CD14-positive monocyte (primary cell): ENCODE results near the gene RAD54L. TPM values are rescaled to one million over a fixed set of nuclear protein-coding genes. Genes with fewer than 3 reads are reported as not detected.

Experiments
- DNase-seq, 3 donors: peaks; one replicate each; pipeline ENCODE4 v3.0.0-alpha.2; 2011 to 2022
- H2AFZ ChIP-seq: 2 replicates; pipeline ENCODE4 v1.6.0; 2012; ENCODE audit warnings: mild to moderate bottlenecking, low read depth, low read length, inconsistent platforms; ENCODE audit not compliant: insufficient read depth, poor library complexity, severe bottlenecking
- H3K27ac ChIP-seq, 2 donors: 1 replicate in 1 of 2; 2 replicates in 1 of 2; pipeline ENCODE4 v1.5.1; 2012 to 2013; ENCODE audit warnings: low read length in 2 of 2, control low read depth in 1 of 2, inconsistent platforms in 1 of 2, low read depth in 1 of 2, mild to moderate bottlenecking in 1 of 2
- H3K27me3 ChIP-seq, 2 donors: one replicate each; pipeline versions ENCODE4 v1.6.0 to v1.6.1; 2011 to 2013; ENCODE audit warnings: low read length in 2 of 2; ENCODE audit not compliant: control insufficient read depth in 2 of 2, insufficient read depth in 2 of 2
- H3K36me3 ChIP-seq, 2 donors: replicated peaks in 1 of 2; 1 replicate in 1 of 2; 2 replicates in 1 of 2; pipeline versions ENCODE4 v1.5.1 to v1.6.1; 2012 to 2013; ENCODE audit warnings: low read length in 2 of 2, control low read depth in 1 of 2, inconsistent platforms in 1 of 2, mild to moderate bottlenecking in 1 of 2; ENCODE audit not compliant: insufficient read depth in 2 of 2, control insufficient read depth in 1 of 2
- H3K4me1 ChIP-seq, 2 donors: 1 replicate in 1 of 2; 2 replicates in 1 of 2; pipeline versions ENCODE4 v1.5.1 to v1.6.1; 2012 to 2013; ENCODE audit warnings: low read length in 2 of 2, control low read depth in 1 of 2, inconsistent platforms in 1 of 2, mild to moderate bottlenecking in 1 of 2, moderate library complexity in 1 of 2; ENCODE audit not compliant: insufficient read depth in 2 of 2, control insufficient read depth in 1 of 2
- H3K4me2 ChIP-seq: replicated peaks from 2 replicates; pipeline ENCODE3; 2012; ENCODE audit warnings: low read length, moderate library complexity, mild to moderate bottlenecking; ENCODE audit not compliant: poor library complexity, severe bottlenecking; ENCODE audit errors: extremely low read depth
- H3K4me3 ChIP-seq, 3 experiments: fragments of 200-600 bp in 1 of 3; sonication (generic) in 1 of 3; replicated peaks in 1 of 3; 1 replicate in 2 of 3; 2 replicates in 1 of 3; pipeline ENCODE4 v1.5.1; 2011 to 2013; ENCODE audit warnings: low read length in 3 of 3, mild to moderate bottlenecking in 3 of 3, control low read depth in 2 of 3, low read depth in 2 of 3, inconsistent platforms in 1 of 3, moderate library complexity in 1 of 3
- H3K79me2 ChIP-seq: 2 replicates; pipeline ENCODE4 v1.6.0; 2012; ENCODE audit warnings: mild to moderate bottlenecking, control low read depth, inconsistent platforms, low read length, moderate library complexity; ENCODE audit not compliant: insufficient read depth
- H3K9ac ChIP-seq: 2 replicates; pipeline ENCODE4 v1.6.0; 2017; ENCODE audit warnings: low read length, mild to moderate bottlenecking; ENCODE audit not compliant: insufficient read depth, poor library complexity, severe bottlenecking
- H3K9me3 ChIP-seq, 2 donors: replicated peaks in 1 of 2; 1 replicate in 1 of 2; 2 replicates in 1 of 2; pipeline versions ENCODE4 v1.5.1 to v1.6.1; 2012 to 2013; ENCODE audit warnings: low read length in 2 of 2, control low read depth in 1 of 2; ENCODE audit not compliant: control insufficient read depth in 1 of 2, insufficient read depth in 1 of 2
- H4K20me1 ChIP-seq: 2 replicates; pipeline ENCODE4 v1.6.0; 2012; ENCODE audit warnings: mild to moderate bottlenecking, low read length, control low read depth, moderate library complexity; ENCODE audit not compliant: insufficient read depth
- H3K27ac Mint-ChIP-seq, 7 donors: one replicate each; pipeline ENCODE4 v1.8.0; 2020; ENCODE audit warnings: mild to moderate bottlenecking in 7 of 7, mixed read lengths in 7 of 7, moderate library complexity in 6 of 7, inconsistent platforms in 2 of 7
- H3K27me3 Mint-ChIP-seq, 3 donors: one replicate each; pipeline ENCODE4 v1.8.0; 2021 to 2022; ENCODE audit warnings: low read depth in 3 of 3, mild to moderate bottlenecking in 3 of 3, mixed read lengths in 3 of 3, moderate library complexity in 3 of 3, inconsistent platforms in 1 of 3
- H3K36me3 Mint-ChIP-seq, 2 donors: one replicate each; pipeline ENCODE4 v1.8.0; 2020; ENCODE audit warnings: mixed read lengths in 2 of 2, inconsistent platforms in 1 of 2, mild to moderate bottlenecking in 1 of 2
- H3K4me1 Mint-ChIP-seq: one replicate; pipeline ENCODE4 v1.8.0; 2020; ENCODE audit warnings: mild to moderate bottlenecking, mixed read lengths
- H3K4me3 Mint-ChIP-seq, 2 donors: one replicate each; pipeline ENCODE4 v1.8.0; 2020; ENCODE audit warnings: mild to moderate bottlenecking in 2 of 2, mixed read lengths in 2 of 2, moderate library complexity in 1 of 2
- H3K9me3 Mint-ChIP-seq, 7 donors: one replicate each; pipeline ENCODE4 v1.8.0; 2020 to 2022; ENCODE audit warnings: mixed read lengths in 7 of 7, mild to moderate bottlenecking in 6 of 7, moderate library complexity in 6 of 7, inconsistent platforms in 2 of 7
- CTCF ChIP-seq: fragments of 200-600 bp; IDR thresholded peaks from one replicate; pipeline ENCODE4 v1.8.0; 2022; ENCODE audit warnings: antibody characterized with exemption, mild to moderate bottlenecking
- WGBS: methylation state at CpG from one replicate; pipeline ENCODE4 v1.1.5; 2013; ENCODE audit warnings: missing lambda C conversion rate; ENCODE audit not compliant: insufficient coverage; 5-methylcytosine and 5-hydroxymethylcytosine counted together
- intact Hi-C, 2 donors: fragments of 100-400 bp; cut with micrococcal nuclease; formaldehyde crosslinking; loops; one replicate each; pipeline versions ENCODE4 v1.15.0 to v1.15.1; 2023
- polyA plus RNA-seq, 3 donors: library from polyadenylated mRNA; depleted of rRNA in 1 of 3; unstranded in 2 of 3; stranded (reverse) in 1 of 3; fragments of 300-500 nt in 2 of 3; fragments of >200 nt in 1 of 3; fragmentation: Illumina TruSeq in 2 of 3; gene quantifications; 1 replicate in 2 of 3; 2 replicates in 1 of 3; pipeline ENCODE4 v1.2.3, GENCODE V29; 2012 to 2021

RAD54L gene
- polyA plus RNA-seq, 3 donors: 0.13 TPM; not detected in 2

- peaks cover 0 to 3% (median 0%) of the 10 kb centered on the region in 3 donors for H3K27me3 Mint-ChIP-seq
- Histone ChIP-seq H4K20me1 (no peaks in the 10 kb centered on the region), H3K4me3 (no peak overlapping the region), H3K4me1 (no peaks in the 10 kb centered on the region), H3K79me2 (no peaks in the 10 kb centered on the region), H3K9ac (no peak overlapping the region), H2AFZ (no peak overlapping the region), H3K9me3 (no peaks in the 10 kb centered on the region), H3K36me3 (no peaks in the 10 kb centered on the region), H3K27me3 (no peaks in the 10 kb centered on the region), H3K4me2 (no peak overlapping the region), H3K27ac (no peak overlapping the region)
- TF ChIP-seq CTCF: no peak
- peaks cover 3% of the 10 kb centered on the region for H3K4me1 Mint-ChIP-seq
- no peaks in the 10 kb centered on the region for H3K36me3 Mint-ChIP-seq
- WGBS: no CpG with 5 or more reads among the region's 3 CpGs
- DNase-seq: no peak
- no peak overlapping the region for H3K4me3 Mint-ChIP-seq
- intact Hi-C loops: no loop called here
- H3K27ac Mint-ChIP-seq: no peak overlapping the region
- H3K9me3 Mint-ChIP-seq: no peaks in the 10 kb centered on the region
Observed at GRCh38 chr1:46210561-46210960, 37.0 kb upstream of the RAD54L start.

- no peak for TF ChIP-seq CTCF
- H4K20me1 ChIP-seq: no peaks in the 10 kb centered on the region
- no peaks in the 10 kb centered on the region for H3K79me2 ChIP-seq
- WGBS: no CpG with 5 or more reads among the region's 2 CpGs
- Mint-ChIP-seq H3K27ac (no peak overlapping the region), H3K4me3 (no peak overlapping the region), H3K4me1 (peaks cover 3% of the 10 kb centered on the region), H3K27me3 (peaks cover 0 to 3% (median 0%) of the 10 kb centered on the region in 3 donors), H3K36me3 (no peaks in the 10 kb centered on the region), H3K9me3 (no peaks in the 10 kb centered on the region)
- intact Hi-C loops: no loop called here
- H3K36me3 ChIP-seq: no peaks in the 10 kb centered on the region
- H3K9me3 ChIP-seq: no peaks in the 10 kb centered on the region
- H3K27ac ChIP-seq: no peak overlapping the region
- no peaks in the 10 kb centered on the region for H3K27me3 ChIP-seq
- DNase-seq: no peak
- H3K4me3 ChIP-seq: no peak overlapping the region
- no peak overlapping the region for H3K9ac ChIP-seq
- no peaks in the 10 kb centered on the region for H3K4me1 ChIP-seq
- no peak overlapping the region for H3K4me2 ChIP-seq
- no peak overlapping the region for H2AFZ ChIP-seq
Observed at GRCh38 chr1:46211051-46211450, 36.5 kb upstream of the RAD54L start.
